Trophoblast cell (in vitro differentiated cells and primary cell): ENCODE data around the gene OAS1.

Experiments used
- DNase-seq, 2 donors: peaks; one replicate each; pipeline ENCODE4 v3.0.0-alpha.2; 2016
- H2AFZ ChIP-seq: 2 replicates; pipeline ENCODE4 v1.6.1; 2013; ENCODE audit warnings: low read length, moderate library complexity, mild to moderate bottlenecking; ENCODE audit not compliant: insufficient read depth, poor library complexity
- H2AK5ac ChIP-seq: 2 replicates; pipeline ENCODE4 v1.6.1; 2013; ENCODE audit warnings: mild to moderate bottlenecking, low read length
- H2BK120ac ChIP-seq: 2 replicates; pipeline ENCODE4 v1.6.1; 2013; ENCODE audit warnings: low read length, mild to moderate bottlenecking, moderate library complexity; ENCODE audit not compliant: insufficient read depth, poor library complexity
- H2BK12ac ChIP-seq: 2 replicates; pipeline ENCODE4 v1.6.1; 2013; ENCODE audit warnings: mild to moderate bottlenecking, low read length, moderate library complexity
- H2BK5ac ChIP-seq: 2 replicates; pipeline ENCODE4 v1.6.1; 2013; ENCODE audit warnings: low read length, low read depth, moderate library complexity, mild to moderate bottlenecking; ENCODE audit not compliant: poor library complexity
- H3K14ac ChIP-seq: 2 replicates; pipeline ENCODE4 v1.6.1; 2013; ENCODE audit warnings: mild to moderate bottlenecking, low read length
- H3K18ac ChIP-seq: 2 replicates; pipeline ENCODE4 v1.6.1; 2013; ENCODE audit warnings: mild to moderate bottlenecking, low read length
- H3K23ac ChIP-seq: 2 replicates; pipeline ENCODE4 v1.6.1; 2013; ENCODE audit warnings: low read length
- H3K27ac ChIP-seq: 2 replicates; pipeline ENCODE4 v1.5.1; 2013; ENCODE audit warnings: low read depth, mild to moderate bottlenecking, inconsistent platforms, low read length, moderate library complexity
- H3K27me3 ChIP-seq: 2 replicates; pipeline ENCODE4 v1.6.1; 2013; ENCODE audit warnings: inconsistent platforms, mild to moderate bottlenecking, low read length, moderate library complexity; ENCODE audit not compliant: insufficient read depth
- H3K36me3 ChIP-seq, 2 experiments: 1 replicate in 1 of 2; 2 replicates in 1 of 2; pipeline ENCODE4 v1.6.1; 2013; ENCODE audit warnings: low read length in 2 of 2, mild to moderate bottlenecking in 2 of 2, moderate library complexity in 1 of 2; ENCODE audit not compliant: insufficient read depth in 2 of 2, control insufficient read depth in 1 of 2
- H3K4ac ChIP-seq: 2 replicates; pipeline ENCODE4 v1.6.1; 2013; ENCODE audit warnings: low read depth, mild to moderate bottlenecking, low read length, moderate library complexity
- H3K4me1 ChIP-seq, 2 experiments: 1 replicate in 1 of 2; 2 replicates in 1 of 2; pipeline ENCODE4 v1.6.1; 2013; ENCODE audit warnings: low read length in 2 of 2, mild to moderate bottlenecking in 2 of 2, moderate library complexity in 1 of 2; ENCODE audit not compliant: insufficient read depth in 2 of 2, control insufficient read depth in 1 of 2
- H3K4me2 ChIP-seq: 2 replicates; pipeline ENCODE4 v1.6.1; 2013; ENCODE audit warnings: inconsistent platforms, mild to moderate bottlenecking, low read length, moderate library complexity
- H3K4me3 ChIP-seq: 2 replicates; pipeline ENCODE4 v1.5.1; 2013; ENCODE audit warnings: mild to moderate bottlenecking, low read depth, low read length, inconsistent platforms
- H3K79me1 ChIP-seq: one replicate; pipeline ENCODE4 v1.6.1; 2013; ENCODE audit warnings: low read length
- H3K79me2 ChIP-seq: 2 replicates; pipeline ENCODE4 v1.6.1; 2013; ENCODE audit warnings: low read length, mild to moderate bottlenecking; ENCODE audit not compliant: control insufficient read depth, insufficient read depth, poor library complexity
- H3K9ac ChIP-seq: 2 replicates; pipeline ENCODE4 v1.6.1; 2013; ENCODE audit warnings: mild to moderate bottlenecking, low read length
- H3K9me3 ChIP-seq: 2 replicates; pipeline ENCODE4 v1.6.1; 2013; ENCODE audit warnings: low read depth, mild to moderate bottlenecking, control low read depth, inconsistent platforms, low read length; ENCODE audit not compliant: insufficient read depth
- H4K12ac ChIP-seq: 2 replicates; pipeline ENCODE4 v1.6.1; 2013; ENCODE audit warnings: low read depth, mild to moderate bottlenecking, low read length, moderate library complexity
- H4K8ac ChIP-seq: 2 replicates; pipeline ENCODE4 v1.6.1; 2013; ENCODE audit warnings: low read depth, mild to moderate bottlenecking, low read length, moderate library complexity
- H4K91ac ChIP-seq: one replicate; pipeline ENCODE4 v1.6.1; 2013; ENCODE audit warnings: low read depth, mild to moderate bottlenecking, low read length, moderate library complexity
- WGBS: extraction: QIAGEN DNeasy Blood & Tissue Kit; methylation state at CpG from one replicate; pipeline ENCODE4 v1.1.7; 2013; ENCODE audit warnings: missing lambda C conversion rate; ENCODE audit not compliant: insufficient read length, insufficient coverage; ENCODE audit errors: extremely low coverage; 5-methylcytosine and 5-hydroxymethylcytosine counted together

The OAS1 gene

DNA sequence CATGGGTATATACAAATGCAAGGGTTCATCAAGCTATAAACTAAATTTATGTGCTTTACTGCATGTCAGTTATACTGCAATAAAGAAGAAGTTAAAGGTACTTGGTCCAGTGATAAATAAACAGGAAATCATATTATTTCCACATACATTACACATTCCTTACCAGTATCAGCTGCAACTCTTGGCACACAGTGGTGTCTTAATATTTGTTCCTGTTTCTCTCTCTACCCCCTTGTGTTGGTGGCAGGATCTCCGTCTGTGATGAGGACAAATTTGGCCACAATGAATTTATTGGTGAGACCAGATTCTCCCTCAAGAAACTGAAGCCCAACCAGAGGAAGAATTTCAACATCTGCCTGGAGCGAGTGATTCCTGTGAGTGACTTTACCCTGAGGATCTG is 19.2 kb upstream of the OAS1 start:
- Histone ChIP-seq H2BK12ac (no peak overlapping the region), H3K4ac (no peak overlapping the region), H4K91ac (no peak overlapping the region), H3K36me3 (no peaks in the 10 kb centered on the region), H3K27me3 (no peaks in the 10 kb centered on the region), H4K8ac (no peak overlapping the region), H3K27ac (no peak overlapping the region), H2AK5ac (no peak overlapping the region), H3K23ac (no peak overlapping the region), H3K14ac (no peak overlapping the region), H2AFZ (no peak overlapping the region), H3K79me2 (no peaks in the 10 kb centered on the region), H3K4me2 (no peak overlapping the region), H2BK5ac (no peak overlapping the region), H2BK120ac (no peak overlapping the region), H3K18ac (no peak overlapping the region), H3K4me1 (no peaks in the 10 kb centered on the region), H3K9ac (no peak overlapping the region), H3K4me3 (no peak overlapping the region), H3K79me1 (no peaks in the 10 kb centered on the region), H3K9me3 (peaks cover 5% of the 10 kb centered on the region), H4K12ac (no peak overlapping the region)
- no CpG with 5 or more reads among the region's 2 CpGs for WGBS
- DNase-seq, result no peak

GRCh38 chr12:112891093-112892024 is 15.4 kb upstream of the OAS1 start:
- Histone ChIP-seq H2BK5ac (no peak overlapping the region), H4K8ac (no peak overlapping the region), H2AK5ac (no peak overlapping the region), H3K4me3 (no peak overlapping the region), H3K4me1 (no peaks in the 10 kb centered on the region), H2AFZ (no peak overlapping the region), H3K18ac (no peak overlapping the region), H4K12ac (no peak overlapping the region), H3K23ac (no peak overlapping the region), H3K14ac (no peak overlapping the region), H3K9ac (no peak overlapping the region), H3K4me2 (no peak overlapping the region), H3K9me3 (peaks cover under 1% of the 10 kb centered on the region), H3K4ac (no peak overlapping the region), H3K79me2 (no peaks in the 10 kb centered on the region), H2BK12ac (no peak overlapping the region), H3K79me1 (no peaks in the 10 kb centered on the region), H3K36me3 (no peaks in the 10 kb centered on the region), H3K27me3 (no peaks in the 10 kb centered on the region), H4K91ac (no peak overlapping the region), H2BK120ac (no peak overlapping the region), H3K27ac (no peak overlapping the region)
- no peak for DNase-seq
- WGBS, result no CpG with 5 or more reads among the region's 6 CpGs

DNA sequence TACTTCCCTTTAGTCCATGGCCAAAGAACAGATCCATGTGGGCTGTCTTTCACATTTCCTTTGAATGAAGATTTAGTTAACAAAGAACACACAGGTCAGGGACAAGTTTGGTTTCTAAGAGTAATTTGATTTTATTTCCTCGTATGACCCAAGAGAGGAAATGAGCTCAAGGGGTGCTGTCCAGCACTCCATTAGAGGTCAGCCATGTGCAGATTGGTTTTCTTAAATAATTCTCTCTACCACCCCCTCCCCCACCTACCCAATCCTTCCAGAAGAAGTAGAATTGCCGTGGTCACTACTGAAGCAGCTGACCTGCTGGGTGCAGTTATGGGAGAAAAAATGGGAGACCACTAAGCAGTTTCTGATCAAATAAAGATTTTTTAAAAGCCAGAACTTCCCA is 13.9 kb upstream of the OAS1 start:
- Histone ChIP-seq H3K4me2 (no peak overlapping the region), H3K79me2 (no peaks in the 10 kb centered on the region), H3K27ac (no peak overlapping the region), H2BK12ac (no peak overlapping the region), H3K9me3 (no peaks in the 10 kb centered on the region), H4K12ac (no peak overlapping the region), H3K4ac (no peak overlapping the region), H3K9ac (no peak overlapping the region), H3K14ac (no peak overlapping the region), H3K36me3 (no peaks in the 10 kb centered on the region), H3K4me3 (no peak overlapping the region), H2BK5ac (no peak overlapping the region), H3K23ac (no peak overlapping the region), H4K91ac (no peak overlapping the region), H3K79me1 (no peaks in the 10 kb centered on the region), H2AK5ac (no peak overlapping the region), H3K4me1 (no peaks in the 10 kb centered on the region), H3K18ac (no peak overlapping the region), H2AFZ (no peak overlapping the region), H4K8ac (no peak overlapping the region), H2BK120ac (no peak overlapping the region), H3K27me3 (no peaks in the 10 kb centered on the region)
- DNase-seq, result no peak
- no CpG with 5 or more reads among the region's 2 CpGs for WGBS

DNA sequence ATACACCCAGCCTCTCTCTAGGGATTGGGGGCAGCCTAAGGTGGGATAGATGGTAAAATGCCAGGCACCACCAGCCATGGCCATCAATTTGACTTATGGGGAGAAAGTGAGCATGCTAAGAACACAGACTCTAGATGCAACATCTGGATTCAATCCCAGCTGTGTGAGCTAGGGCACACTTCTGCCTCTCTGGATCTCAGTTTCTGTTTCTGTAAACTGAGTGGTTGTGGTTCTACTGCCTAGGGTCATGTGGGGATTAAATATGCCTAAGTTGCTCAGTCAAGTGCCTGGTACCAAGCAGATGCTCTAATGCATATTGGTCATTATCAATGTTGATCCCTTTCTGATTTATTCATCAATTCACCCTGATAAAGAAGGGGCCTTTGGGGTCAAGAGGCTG is 12.6 kb upstream of the OAS1 start:
- H2BK12ac ChIP-seq, result no peak overlapping the region
- no peaks in the 10 kb centered on the region for H3K9me3 ChIP-seq
- no peak overlapping the region for H3K9ac ChIP-seq
- no peak overlapping the region for H3K4me2 ChIP-seq
- H2BK5ac ChIP-seq, result no peak overlapping the region
- no peak overlapping the region for H4K12ac ChIP-seq
- no peaks in the 10 kb centered on the region for H3K27me3 ChIP-seq
- no peak overlapping the region for H2BK120ac ChIP-seq
- H3K36me3 ChIP-seq, result no peaks in the 10 kb centered on the region
- H3K18ac ChIP-seq, result no peak overlapping the region
- no peak overlapping the region for H4K91ac ChIP-seq
- DNase-seq, result no peak
- no peaks in the 10 kb centered on the region for H3K79me2 ChIP-seq
- H3K27ac ChIP-seq, result no peak overlapping the region
- no peak overlapping the region for H3K14ac ChIP-seq
- no peak overlapping the region for H2AFZ ChIP-seq
- no peaks in the 10 kb centered on the region for H3K4me1 ChIP-seq
- H3K4ac ChIP-seq, result no peak overlapping the region
- H3K79me1 ChIP-seq, result no peaks in the 10 kb centered on the region
- no peak overlapping the region for H3K23ac ChIP-seq
- no peak overlapping the region for H2AK5ac ChIP-seq
- no peak overlapping the region for H4K8ac ChIP-seq
- H3K4me3 ChIP-seq, result no peak overlapping the region
